T-helper 2 cell treated with Interferon-gamma antibody and Interleukin-4, amounts not matched to agents 100 ng/mL and 5 ng/mL, for 36 hours (primary cell): Measurements from ENCODE around the gene LBH. TPM values are rescaled to one million over a fixed set of nuclear protein-coding genes. Genes with fewer than 3 reads are reported as not detected.

Experiments
- intact Hi-C: fragments of 100-400 bp; cut with micrococcal nuclease; formaldehyde crosslinking; loops from one replicate; pipeline ENCODE4 v1.15.1; 2023
- total RNA-seq: library from RNA; stranded (reverse); gene quantifications from 2 replicates; pipeline ENCODE4 v1.2.3, GENCODE V29; 2022

Gene LBH
- 68.9 and 71.7 TPM in 2 replicates for total RNA-seq

DNA sequence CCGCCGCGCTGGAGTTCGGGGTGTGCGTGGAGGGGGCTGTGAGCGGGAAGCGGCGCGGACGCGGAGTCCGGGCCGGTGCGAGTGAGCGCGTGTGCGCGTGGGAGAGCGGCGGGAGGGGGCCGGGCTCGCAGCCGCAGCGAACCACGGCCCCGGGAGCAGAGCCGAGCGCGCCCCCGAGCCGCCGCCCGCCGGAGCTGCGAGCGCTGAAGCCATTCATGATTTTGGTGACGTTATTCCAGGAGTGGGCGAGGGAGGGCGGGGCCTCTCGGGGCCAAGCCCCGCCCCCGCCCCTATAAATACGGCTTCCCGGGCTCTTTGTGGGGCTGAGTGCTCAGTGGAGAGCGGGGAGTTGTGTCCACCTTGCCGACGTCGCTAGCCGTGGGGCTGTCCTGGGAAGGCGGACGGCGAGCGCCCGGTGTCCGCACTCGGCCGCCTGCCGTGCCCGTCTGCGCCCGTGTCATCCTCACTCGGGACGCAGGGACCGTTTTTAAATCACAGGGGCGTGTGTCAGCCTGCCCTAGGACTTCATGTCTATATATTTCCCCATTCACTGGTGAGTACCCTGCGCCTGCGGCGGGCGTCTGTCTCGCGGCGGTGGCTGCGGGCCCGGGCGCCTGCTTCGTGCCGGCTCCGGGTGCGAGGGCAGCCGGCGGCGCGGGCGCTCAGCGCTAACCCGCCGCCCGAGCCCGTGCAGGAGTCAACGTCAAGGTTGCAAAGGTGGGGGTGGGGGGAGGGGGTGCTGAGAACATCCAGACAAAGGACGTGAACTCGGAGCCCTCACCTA lies at the start of gene LBH:
Gene LBH, plus strand, starts transcription at position 323 of the 784 bp plus-strand sequence. Its CDS starts 205 bp downstream, at position 528.
- intact Hi-C loops = loop anchor here (1.0 to 2.0 kb wide), 2 partner anchors 85 to 191 kb away; no protein-coding TSS in a partner anchor

- intact Hi-C loops = no loop called here
These were observed 47.3 kb upstream of the LBH start for GRCh38 chr2:30184035-30184434.

- intact Hi-C loops = no loop called here
These were observed 46.2 kb upstream of the LBH start for GRCh38 chr2:30185178-30185577.

GRCh38 chr2:30188292-30188691 lies 43.0 kb upstream of the LBH start:
- intact Hi-C loops = no loop called here

DNA sequence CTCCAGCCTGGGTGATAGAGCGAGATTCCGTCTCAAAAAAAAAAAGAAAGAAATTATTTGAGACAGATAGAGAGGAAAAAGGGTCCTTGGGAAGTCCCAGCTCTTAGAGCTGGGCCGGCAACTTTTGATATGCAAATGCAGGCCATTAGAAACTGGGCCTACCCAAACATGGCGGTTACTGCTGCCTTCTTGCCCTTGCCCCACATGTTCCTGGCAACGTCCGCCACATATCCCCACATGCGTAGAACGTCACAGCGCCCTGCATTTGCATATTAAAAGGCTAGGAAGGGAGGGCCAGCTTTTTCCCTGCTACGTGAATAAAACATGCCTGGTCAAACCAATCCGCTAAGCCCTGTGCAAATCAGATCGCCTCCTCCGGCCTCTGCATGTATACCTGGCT lies 40.7 kb upstream of the LBH start:
- intact Hi-C loops = no loop called here

- intact Hi-C loops = no loop called here
These were observed 40.2 kb upstream of the LBH start for GRCh38 chr2:30191107-30191506.

- intact Hi-C loops = no loop called here
These were observed 39.5 kb upstream of the LBH start for GRCh38 chr2:30191819-30192271.

- intact Hi-C loops = no loop called here
These were observed 39.0 kb upstream of the LBH start for GRCh38 chr2:30192314-30192713.

- intact Hi-C loops = no loop called here
These were observed 38.1 kb upstream of the LBH start for GRCh38 chr2:30193104-30193681.

DNA sequence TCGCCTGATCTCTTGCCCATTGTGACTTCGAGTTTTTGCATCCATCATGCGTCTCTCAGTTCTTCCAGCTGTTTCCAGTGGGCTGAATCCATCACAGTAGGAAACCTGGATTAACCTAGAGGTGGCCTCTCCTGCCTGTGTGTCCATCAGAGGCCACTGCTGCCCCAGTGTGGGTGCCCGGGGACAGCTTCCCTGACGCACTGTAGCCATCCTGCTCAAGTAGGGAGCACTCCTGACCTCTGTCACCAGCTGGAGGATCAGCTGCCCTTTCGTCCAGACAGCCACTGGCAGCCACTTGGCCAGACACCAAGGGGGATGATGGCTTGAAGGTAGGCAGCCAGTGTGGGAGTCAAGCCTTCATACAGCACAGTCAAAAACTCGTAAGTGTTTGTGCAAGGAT lies 36.9 kb upstream of the LBH start:
- intact Hi-C loops = no loop called here

DNA sequence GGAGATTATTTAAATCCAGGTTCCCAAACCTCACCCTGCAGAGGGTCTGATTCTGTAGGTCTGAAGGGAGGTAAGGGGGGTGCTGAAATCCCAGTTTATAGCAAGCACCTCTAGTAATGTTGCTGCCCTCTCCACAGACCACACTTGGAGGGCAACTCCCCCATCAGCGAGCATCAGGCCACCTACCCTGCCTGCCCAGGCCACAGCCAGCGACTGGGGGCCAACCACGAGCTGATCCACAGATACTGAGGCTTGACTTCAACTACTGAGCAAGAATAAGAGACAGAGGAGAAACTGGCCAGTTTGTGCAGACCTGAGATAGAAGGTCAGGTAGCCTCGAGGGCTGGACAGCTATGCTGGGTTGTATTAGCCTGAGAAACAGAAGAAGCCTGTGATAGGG lies 36.3 kb upstream of the LBH start:
- intact Hi-C loops = no loop called here

- intact Hi-C loops = no loop called here
These were observed 33.7 kb upstream of the LBH start for GRCh38 chr2:30197570-30198192.

DNA sequence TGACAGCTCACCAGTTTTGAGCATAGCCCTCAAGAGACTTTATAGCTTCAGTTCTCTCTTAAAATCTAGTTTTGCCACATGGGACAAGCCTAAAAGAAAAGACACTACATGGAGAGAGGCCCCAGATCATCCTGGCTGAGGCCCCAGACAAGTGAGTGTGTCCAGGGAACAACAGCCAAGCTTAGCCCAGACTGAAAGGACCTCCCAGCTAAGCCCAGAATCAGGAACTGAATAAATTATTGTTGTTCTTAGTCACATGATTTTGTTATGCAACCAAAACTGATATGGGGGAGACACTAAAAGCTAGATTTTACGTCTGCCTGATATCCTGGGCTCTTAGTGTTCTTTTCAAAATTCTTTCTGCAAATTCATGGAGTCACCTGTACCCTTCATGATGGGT lies 29.3 kb upstream of the LBH start:
- intact Hi-C loops = no loop called here

GRCh38 chr2:30203156-30203555 lies 28.2 kb upstream of the LBH start:
- intact Hi-C loops = no loop called here

GRCh38 chr2:30204281-30204680 lies 27.1 kb upstream of the LBH start:
- intact Hi-C loops = no loop called here

GRCh38 chr2:30205456-30205855 lies 25.9 kb upstream of the LBH start:
- intact Hi-C loops = no loop called here

DNA sequence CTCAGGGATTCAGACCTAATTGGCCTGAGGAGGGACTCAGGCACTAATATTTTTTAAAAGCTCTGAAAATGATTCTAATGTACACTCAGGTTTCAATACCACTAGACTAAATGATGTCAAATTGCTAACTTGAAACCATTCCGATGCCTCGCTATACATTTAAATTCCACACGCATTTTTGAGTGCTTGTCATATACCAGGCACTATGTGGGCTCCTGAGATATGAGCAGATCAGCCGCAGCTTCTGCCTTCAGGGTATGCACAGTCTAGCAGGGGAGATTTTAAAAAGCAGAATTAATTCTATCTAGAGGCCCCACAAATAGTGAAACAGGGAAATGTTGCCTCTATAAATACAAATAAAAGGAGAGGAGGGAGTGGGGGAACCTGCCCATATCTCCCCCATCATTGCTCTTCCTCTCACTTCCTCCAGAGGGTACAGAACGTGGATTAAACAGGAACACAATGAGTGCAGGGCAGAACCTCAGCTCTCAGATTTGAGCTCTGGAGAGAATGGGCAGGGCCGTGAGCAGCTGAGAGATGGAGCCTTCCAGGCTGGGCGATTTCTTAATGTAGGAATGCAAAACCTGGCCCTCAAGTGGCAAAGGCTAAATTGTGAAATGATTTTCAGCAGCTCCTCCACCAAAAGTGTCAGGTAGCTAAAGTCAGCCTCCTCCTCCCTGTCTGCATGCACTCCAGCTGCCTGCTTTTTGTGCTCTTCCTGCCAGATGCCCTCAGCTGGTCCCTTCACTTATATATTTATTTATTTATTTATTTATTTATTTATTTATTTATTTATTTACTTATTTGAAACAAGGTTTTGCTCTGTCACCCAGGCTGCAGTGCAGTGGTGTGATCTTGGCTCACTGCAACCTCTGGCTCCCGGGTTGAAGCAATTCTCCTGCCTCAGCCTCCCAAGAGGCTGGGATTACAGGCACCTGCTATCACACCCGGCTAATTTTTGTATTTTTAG lies 24.6 kb upstream of the LBH start:
- intact Hi-C loops = no loop called here

DNA sequence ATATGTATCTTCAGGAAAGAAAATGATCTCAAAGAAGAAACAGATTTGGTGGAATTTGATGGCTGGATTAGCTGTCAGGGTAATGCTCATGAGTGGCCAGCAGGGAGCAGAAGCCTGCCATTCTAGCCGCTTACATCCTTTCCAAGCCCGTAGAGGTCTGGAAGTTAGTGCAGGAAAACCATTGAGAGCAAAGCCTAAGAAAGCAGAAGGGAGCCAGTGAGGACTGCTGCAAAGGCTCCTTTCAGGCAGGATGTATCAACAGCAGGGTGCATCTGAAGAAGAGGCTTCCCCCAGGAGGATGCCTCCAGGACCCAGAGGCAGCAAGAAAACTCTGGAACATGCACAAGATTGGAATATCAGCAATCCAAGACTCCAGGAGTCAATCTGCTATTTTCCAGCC lies 22.9 kb upstream of the LBH start:
- intact Hi-C loops = loop anchor here (1.0 to 2.0 kb wide), 4 partner anchors 16 to 503 kb away; no protein-coding TSS in a partner anchor

GRCh38 chr2:30209227-30209626 lies 22.1 kb upstream of the LBH start:
- intact Hi-C loops = loop anchor here (2.0 kb wide), 1 partner anchor 16 kb away; no protein-coding TSS in a partner anchor

DNA sequence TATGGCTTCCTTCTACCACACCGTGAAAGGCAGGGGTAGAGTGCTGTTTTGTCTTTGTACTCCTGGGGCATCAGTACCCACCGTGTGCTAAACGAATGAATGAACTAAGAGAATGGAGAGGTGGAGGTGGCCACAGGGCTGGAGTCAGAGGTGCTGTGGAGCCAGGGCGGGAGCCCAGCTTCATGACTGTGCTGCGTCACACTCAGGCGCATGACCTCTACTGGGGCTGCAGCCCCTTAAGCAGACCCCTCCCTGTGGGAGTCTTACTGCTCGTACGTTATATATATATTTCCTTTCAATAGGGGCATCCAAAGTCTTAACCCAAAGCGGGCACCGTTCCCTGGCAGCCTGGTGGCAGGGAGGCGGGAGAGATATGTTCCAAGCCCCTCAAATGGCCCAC lies 18.0 kb upstream of the LBH start:
- intact Hi-C loops = no loop called here

GRCh38 chr2:30213907-30214463 lies 17.3 kb upstream of the LBH start:
- intact Hi-C loops = no loop called here
